Amniotic stem cell (primary cell): ENCODE results near the gene KCNMA1.

Experiments used
- DNase-seq: peaks from one replicate; lab custom pipeline; 2025; lab: John Stamatoyannopoulos, UW

The KCNMA1 gene

DNA sequence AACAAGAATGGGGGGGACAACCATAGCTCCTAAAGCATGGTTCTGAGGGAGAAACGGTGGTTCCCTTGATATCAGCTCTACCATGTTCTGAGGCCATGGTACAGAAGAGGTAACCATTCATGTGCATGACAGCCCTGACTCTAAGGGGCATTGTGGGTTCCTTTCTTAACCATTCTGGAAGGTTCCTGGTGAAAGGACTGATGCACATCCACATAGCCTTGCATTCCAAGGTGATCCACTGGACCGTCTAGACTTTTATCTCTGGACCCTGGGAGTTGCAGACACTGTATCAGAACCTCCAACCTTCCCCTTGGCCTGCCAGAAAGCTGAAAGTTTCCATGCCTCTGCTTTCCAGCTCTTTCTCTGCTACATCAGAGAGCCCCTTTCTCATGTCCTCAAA is 344.3 kb downstream of the KCNMA1 start:
- DNase-seq = no peak

DNA sequence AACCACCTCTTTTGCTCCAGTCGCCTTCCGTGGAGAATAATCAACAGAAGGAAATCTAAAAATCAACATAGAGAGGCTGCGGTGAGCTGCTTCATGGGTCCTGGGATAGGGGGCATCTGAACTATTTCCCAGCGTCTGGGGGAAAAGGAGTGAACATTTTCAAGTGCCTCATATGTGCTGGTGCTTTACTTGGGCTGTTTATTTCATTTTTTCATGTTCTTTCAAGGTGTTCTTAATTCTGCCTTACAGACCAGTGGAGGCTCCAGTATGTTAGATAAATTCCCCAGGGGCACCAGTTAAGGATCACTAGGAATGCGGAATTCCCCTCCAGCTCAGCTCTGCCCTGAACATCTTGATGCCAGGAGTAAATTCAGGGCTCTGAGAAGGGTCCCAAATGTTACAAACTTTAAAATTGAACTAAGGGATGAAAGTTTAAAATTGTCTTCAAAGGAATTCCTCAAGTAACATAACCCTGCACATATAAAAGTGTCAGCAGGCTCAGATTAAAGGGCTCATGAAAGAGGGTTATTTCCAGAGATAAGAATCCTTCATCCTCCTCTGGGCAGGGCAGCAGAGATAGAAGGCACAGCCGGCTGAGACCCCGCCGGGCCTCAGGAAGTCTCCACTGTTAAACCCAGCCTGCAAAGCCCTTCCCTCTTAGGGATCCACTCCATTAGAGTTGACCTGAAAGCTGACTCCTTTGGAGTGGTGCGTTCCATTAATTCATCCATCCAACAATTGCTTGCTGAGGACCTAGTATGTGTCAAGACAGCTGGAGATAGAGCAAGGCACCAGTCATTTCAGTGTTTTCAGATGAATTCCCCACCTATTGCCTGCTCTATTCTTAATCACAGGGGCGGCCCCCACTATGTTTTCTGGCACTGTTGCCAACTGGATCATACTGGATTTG is 345.8 kb downstream of the KCNMA1 start:
- peak; percentile 21 for DNase-seq

- peak; percentile 71 for DNase-seq
Measured at GRCh38 chr10:77290528-77291155, 347.0 kb downstream of the KCNMA1 start.

DNA sequence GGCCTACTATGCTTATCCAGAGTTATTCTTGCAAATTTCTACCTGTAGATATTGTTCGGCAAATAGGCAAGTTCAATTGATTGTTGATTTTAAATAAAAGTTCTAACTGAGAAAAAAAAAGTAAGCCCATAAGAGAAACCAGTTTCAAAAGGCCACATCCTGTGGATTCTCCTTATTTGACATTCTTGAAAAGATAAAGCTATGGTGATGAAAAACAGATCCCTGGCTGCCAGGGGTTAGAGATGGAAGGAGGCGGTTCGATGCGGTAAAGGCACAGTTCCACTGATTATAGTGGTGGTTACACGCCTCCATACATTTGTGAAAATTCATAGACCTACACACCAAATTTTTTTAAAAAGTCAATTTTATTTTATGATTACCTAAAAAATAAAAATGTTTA is 347.8 kb downstream of the KCNMA1 start:
- no peak for DNase-seq

GRCh38 chr10:77289027-77289501 is 348.5 kb downstream of the KCNMA1 start:
- no peak for DNase-seq

DNA sequence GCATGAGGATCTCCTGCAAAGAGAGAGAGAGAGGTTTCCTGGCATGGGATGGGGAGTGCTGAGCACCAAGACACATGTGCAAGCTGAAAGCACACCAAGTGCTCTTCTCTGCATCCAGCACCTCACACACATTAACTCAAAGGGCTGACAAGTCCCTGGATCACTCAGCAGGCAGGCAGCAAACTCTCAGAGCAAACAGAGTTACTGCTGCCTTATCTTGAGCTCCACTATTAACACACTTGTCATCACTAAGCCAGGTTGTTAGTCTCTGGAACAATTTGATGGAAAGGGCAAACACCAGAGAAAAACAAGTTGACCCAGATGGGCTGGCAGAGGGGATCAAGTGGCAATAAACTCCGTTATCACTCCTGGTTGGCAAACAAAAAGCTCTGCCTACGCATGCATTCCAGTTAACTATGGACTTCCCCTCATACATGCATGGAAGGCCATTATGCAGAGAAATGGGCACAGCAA is 349.9 kb downstream of the KCNMA1 start:
- DNase-seq = no peak

DNA sequence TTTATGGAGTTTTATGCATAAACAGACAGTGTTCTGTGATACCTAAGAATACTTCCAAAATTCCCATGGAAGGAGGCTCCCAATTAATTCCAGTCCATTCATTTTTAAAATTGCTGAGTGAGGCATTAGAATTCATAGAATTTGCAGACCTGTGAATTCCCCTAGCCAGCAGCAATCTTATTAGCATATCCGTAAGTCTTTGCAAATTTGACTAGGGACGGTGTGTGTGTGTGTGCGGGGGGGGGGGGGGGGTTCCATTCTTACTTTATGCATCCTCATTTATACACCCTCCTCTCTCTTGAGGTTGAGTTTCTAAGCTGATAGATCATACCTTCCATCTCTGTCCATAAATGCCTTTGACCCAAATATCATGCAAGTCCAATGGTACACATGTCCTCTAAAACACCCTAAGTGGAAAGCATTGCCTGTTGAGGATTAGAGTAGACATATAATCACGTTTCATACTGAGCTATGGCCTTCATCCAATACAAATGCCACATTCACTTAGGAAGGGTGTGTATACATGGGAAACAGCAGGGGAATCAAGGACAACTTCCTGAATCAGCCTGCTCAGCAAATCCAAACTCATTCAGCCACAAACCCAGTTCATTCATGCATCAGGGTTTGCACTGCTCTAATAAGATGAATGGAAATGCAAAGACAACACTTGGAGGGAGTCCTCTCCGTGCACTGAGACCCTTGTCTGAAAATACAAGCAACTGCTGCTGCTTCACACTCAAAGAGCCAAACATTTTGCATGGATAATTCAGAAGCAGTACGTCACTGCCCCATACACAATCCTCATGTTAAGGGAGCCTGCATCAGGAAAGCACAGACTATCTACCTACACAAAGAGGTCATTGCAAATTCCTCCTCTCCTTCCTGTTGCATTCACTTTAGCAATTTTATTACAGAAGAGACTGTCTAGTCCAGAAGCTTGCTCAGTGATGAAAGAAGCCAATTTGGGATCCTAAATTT is 350.8 kb downstream of the KCNMA1 start:
- DNase-seq = no peak

- DNase-seq = no peak
Measured at GRCh38 chr10:77285529-77286182, 352.0 kb downstream of the KCNMA1 start.

DNA sequence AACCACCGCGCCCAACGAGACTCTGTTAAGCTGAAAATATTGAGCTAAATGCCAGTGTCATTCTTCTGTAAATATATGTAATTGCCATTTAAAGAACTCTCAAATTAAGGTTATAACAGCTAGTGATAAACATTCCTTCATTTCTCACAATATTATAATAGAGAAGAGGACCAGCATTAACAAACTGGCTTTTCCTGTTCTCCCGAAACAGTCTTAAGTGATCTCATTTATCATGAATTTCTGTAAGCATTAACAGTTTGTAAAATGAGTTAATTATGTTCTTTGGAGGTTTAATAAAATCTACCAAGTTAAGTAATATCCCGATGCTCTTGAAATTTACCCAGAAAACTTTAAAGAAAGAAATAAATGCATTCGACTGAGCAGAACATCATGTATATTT is 352.8 kb downstream of the KCNMA1 start:
- no peak for DNase-seq

GRCh38 chr10:77283326-77283725 is 354.3 kb downstream of the KCNMA1 start:
- DNase-seq = no peak

GRCh38 chr10:77282163-77282562 is 355.4 kb downstream of the KCNMA1 start:
- DNase-seq = no peak

DNA sequence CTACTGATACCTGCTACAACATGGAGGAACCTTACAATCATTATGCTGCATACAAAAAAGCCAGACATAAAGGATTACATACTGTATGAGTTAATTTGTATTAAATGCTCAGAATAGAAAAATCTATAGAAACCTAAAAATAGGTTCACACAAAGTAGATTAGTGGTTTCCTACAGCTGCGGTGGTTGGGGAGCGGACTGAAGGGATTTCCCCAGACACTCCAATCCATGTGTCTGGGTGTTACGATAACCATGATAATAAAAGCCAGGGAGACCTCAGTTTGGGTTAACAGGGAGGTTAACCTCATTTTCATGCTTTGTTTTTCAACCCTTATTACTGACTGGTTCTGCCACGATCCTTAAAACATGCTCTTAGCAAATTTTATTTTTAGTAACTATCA is 355.9 kb downstream of the KCNMA1 start:
- DNase-seq = no peak

GRCh38 chr10:77279207-77279606 is 358.4 kb downstream of the KCNMA1 start:
- no peak for DNase-seq

DNA sequence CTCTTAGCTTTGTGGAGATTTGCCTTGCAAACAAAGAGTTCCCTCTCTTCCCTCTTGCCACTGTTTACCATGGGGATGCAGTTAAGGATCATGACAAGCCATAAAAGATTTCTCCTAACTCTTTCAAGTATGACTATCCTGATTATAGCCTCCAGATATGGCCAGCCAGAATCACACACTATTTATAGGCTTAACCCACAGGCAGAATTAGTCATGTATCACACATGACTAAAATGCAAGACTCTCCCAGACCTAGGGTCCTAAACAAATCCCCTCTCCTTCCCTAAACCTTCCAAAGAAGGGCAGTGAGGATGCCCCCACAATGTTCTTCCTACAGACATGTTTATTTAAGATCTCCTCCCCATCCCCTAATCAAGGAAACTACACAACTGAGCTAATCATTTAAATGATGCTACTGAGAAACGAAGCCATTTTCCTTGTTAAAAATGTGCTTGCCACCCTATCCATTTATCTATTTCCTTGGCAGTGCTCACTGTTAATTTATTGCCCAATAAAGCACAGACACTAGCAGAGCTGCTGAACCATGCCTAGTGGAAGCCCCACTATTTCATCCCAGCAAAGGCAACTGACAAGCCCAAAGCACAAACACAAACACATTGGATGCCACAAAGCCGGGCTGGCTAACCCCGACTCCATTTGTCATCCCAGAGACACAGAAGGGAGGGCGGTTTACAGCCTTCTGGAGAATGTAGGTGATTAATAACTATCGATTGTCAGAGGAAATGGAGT is 363.4 kb downstream of the KCNMA1 start:
- DNase-seq = no peak

DNA sequence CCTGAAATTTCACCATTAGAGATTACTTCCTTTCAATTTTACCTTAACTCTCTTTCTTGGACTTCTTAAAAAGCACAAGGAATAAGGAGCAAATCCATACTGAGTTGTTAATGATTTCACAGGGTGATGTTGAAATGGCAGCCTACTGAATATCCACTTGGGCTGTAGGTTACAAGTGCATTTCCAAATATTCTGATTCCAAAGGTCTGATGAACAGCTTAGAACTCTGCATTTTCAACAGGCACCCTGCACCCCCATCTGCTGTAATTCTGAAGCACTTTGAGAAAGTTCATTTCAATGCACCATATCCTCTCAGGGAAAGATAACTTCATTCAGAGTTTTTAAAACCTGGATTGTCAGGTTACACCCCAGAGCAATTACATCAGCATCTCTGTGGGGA is 368.4 kb downstream of the KCNMA1 start:
- DNase-seq = no peak

GRCh38 chr10:77268721-77269120 is 368.9 kb downstream of the KCNMA1 start:
- no peak for DNase-seq

GRCh38 chr10:77267703-77268675 is 369.6 kb downstream of the KCNMA1 start:
- DNase-seq = no peak

DNA sequence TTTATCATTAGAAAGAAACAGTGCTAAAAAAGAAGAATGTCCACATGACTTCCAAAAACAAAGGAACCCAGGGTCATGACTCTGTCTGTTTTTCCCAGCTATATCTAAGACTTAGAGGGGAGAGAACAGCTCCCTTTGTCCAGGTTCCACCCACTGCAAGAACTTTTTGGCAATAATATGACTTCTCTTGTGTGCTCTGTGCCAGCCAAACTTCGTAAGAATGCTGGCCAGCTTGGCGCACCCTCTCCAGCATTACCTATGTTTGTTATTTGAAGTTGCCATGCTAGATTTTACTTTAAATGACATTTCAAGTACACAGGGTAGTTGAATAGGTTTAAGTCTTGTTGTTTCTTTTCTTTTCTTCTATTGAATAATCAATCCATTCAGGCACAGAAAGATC is 371.4 kb downstream of the KCNMA1 start:
- DNase-seq = no peak

- no peak for DNase-seq
Measured at GRCh38 chr10:77264527-77264926, 373.1 kb downstream of the KCNMA1 start.

DNA sequence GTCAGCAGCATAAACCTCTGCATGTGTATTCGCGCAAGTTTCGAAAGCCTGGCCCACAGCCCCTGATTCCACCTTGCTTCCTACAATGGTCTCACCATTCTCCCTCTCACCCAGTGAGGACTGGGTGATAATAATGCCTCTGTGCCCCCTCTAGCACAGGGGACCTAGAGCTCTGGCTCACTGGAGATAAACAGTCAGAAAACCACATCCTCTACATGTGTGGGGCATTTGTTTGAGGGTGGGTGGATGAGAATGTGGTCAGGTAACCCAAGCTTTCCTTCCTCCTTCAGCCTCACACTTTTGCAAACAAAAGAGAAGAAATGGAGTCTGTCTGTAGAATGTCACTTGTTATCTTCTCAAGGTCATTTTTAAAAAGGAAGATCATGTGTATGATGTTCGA is 373.5 kb downstream of the KCNMA1 start:
- no peak for DNase-seq
